A549 treated with AZD9567 at 1 μM for 4 hours (cell line): Measurements from ENCODE around the gene POU4F3. TPM values are rescaled to one million over a fixed set of nuclear protein-coding genes. Genes with fewer than 3 reads are reported as not detected.

ENCODE experiments used
- total RNA-seq: library from RNA; stranded (reverse); fragments of 200-300 nt; extraction: Qiagen RNA extraction; gene quantifications from 5 replicates; pipeline ENCODE4 v1.2.3, GENCODE V29; 2022; ENCODE audit not compliant: insufficient read depth

POU4F3 gene
- total RNA-seq, result 0.11 to 0.14 TPM (median 0.13 TPM) in 4 of 5 replicates, not detected in the other

GRCh38 chr5:146338774-146339714 is at the start of gene POU4F3:
POU4F3 (plus strand) TSS chr5:146338839; CDS start chr5:146339113, 274 bp downstream.

Other genes with a start within 250 kb of the POU4F3 start
- 0.21 to 0.24 TPM in 2 of 5 replicates, not detected in the others for gene PLAC8L1, start 233.3 kb upstream of the POU4F3 start, total RNA-seq
- gene LARS1, start 156.2 kb upstream of the POU4F3 start, total RNA-seq, result 46.3 to 59.2 TPM (median 51.3 TPM) in 5 replicates
- gene RBM27, start 135.2 kb upstream of the POU4F3 start, total RNA-seq, result 10.5 to 14.9 TPM (median 12.1 TPM) in 5 replicates
- gene TCERG1, start 108.5 kb downstream of the POU4F3 start, total RNA-seq, result 40.1 to 72.2 TPM (median 46.6 TPM) in 5 replicates
- gene GPR151, start 177.4 kb downstream of the POU4F3 start, total RNA-seq, result not detected in 5 replicates